C4-2B (cell line): ENCODE results near the gene ZCWPW1.

Experiments
- CTCF ChIP-seq: fragments of 450-650 bp; conservative IDR thresholded peaks from 2 replicates; pipeline ENCODE4 v1.5.1; 2017; ENCODE audit warnings: mild to moderate bottlenecking
- ZFX ChIP-seq: fragments of 450-650 bp; IDR thresholded peaks from 2 replicates; pipeline ENCODE4 v1.6.1; 2017

DNA sequence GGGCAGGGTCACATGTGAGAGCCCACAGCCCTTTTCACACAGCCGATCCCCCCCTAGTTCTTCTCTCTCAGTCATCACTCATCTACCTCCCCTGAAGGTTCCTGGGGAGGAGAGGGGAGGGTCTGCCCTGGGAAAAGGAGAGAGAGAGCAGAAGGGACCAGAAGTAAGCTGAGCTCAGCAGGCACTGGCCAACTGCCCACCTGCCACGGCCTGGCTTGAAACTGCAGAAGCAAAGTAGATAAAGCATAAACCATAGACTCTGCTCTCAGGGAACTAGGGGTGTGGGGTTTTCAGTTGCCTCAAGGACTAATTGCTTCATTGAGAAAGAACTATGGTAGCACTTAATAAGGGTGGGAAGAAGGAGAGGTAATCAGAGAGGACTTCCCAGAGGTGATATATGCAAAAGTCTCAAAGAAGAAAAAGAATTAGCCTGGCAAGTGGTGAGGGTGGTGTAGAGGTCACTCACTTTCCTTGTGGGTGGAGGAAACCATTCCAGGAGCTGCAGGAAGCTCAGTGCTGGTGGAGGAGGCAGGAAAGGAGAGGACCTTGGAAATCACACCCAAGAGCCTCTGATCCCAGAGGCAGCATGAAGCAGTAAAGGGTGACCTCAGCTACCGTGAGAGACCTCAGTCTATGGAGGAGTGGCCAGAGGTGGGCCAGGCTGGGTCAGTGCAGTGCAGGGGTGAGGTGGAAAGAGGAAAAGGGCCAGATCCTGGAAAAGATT lies 38.1 kb downstream of the ZCWPW1 start:
- TF ChIP-seq CTCF (no peak), ZFX (no peak)
